NCI-H2196 (cell line): Measurements from ENCODE around the gene ADCY1.

ENCODE experiments used
- DNase-seq: peaks from one replicate; lab custom pipeline; 2025; ENCODE audit not compliant: unreplicated experiment; lab: John Stamatoyannopoulos, UW

ADCY1 gene

DNA sequence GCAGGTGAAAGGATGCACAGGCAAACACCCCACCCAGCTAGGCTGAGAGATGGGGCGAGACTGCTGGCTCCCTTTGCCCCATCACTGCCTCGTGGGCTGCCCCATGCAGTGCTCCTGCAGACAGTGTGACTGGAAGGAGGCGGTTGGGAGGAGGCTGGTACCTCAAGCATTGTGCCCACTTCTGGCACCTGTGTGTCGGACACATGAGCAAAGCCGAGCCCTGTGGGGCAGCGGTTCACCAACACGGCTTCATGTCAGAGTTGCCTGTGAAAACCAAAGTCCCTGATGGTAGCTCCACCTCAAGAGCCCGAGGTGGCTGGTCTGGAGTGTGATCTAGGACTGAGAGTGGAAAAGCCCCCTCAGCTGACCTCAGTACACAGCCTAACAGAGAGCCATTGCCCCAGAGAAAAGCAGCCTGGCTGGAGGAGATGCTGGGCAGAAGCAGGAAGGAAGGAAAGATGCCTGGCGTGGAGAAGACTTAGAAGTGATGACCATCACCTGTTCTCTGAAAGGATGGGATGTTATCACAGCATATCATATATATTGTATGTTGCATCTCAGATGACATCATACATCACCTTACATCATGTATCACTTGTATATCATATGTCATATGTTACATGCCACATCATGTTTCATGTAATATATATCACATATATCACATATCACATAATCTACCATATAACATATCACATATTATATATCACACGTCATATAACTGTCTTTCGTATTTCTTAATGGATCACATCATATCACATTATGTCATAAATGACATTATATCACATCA is 75.6 kb downstream of the ADCY1 start:
- no peak for DNase-seq

DNA sequence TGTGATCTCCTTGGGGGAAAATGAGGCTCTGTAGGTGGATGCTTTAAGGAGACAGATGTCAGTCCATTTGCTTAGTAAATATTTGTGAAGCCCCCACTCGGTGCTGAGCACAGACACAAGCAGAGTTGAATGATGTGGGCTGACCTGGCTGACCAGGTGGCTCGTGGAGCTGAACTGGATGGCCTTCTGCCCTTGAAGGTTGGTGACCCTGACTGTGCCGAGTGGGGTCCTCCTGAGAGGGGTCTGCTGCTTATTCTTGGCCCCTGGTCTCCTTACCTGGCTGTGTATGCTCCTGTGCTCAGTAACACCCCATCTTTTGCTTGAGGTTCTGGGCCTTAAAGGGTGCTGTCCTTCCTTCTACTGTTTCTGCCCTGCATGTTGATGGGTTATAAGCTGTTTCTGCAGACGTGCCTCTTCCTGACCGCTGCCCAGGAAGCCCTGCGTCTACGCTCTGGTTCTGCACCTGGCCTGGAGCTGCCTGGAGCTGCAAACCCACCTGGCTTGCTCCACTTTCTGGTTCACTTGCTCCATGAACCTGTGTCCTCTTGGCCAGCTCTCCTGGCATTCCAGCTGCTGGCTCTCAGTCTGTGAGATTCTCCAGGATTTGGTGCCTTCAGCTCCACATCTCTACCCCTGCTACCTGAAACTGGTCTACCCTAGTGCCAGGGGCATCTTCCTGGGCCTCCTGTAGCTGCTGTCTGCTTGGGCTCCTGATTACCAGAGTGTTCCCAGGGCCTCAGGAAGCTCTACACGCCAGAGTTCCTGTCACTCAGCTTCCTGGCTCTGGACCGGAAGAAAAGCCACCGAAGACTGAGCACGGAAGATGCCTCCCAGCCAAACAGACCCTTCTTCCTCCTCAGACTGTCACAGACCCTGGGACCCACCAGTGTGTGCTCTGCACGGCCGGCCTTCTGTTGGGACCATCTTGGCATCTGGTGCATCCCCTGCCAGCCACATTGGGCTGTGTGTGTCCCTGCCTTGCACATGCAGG is 76.5 kb downstream of the ADCY1 start:
- DNase-seq = no peak

DNA sequence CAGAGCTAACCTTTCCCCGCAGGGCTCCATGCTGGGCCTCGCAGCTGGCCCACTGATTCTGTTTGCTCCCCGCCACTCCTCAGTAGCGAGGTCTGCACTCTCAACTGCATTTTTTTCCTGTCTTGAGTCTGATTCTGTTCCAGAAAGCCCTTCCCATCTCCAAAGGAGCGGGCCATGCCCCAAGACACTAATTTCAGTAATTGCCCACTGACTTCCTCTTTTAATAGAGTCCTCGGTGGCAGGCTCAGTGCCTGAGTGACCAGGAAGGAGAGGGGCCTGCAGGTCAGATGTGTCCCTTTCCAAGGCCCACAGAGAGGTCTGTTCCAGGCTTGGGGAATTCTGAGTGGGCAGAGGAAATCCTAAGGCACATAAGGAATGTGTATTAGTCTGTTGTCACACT is 77.4 kb downstream of the ADCY1 start:
- DNase-seq = no peak

DNA sequence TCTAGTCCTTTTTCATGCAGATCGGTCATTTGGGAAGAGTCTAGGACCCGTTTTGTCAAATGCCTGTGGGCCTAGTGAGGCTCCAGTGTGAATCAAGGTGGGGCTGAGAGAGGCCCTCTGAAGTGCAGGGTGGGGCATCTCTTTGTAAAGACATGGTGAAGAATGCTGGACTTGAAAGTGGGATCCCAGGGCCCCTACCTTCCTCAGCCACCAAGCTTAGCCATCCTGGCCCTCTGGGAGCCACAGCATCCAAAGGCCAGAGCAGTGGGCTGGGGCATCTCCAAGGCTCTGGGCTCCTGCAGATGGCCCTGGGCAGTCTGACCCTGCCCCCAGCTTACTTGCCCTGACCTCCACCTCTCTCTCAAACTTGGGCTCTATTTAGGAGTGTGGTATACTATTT is 78.5 kb downstream of the ADCY1 start:
- DNase-seq = no peak

DNA sequence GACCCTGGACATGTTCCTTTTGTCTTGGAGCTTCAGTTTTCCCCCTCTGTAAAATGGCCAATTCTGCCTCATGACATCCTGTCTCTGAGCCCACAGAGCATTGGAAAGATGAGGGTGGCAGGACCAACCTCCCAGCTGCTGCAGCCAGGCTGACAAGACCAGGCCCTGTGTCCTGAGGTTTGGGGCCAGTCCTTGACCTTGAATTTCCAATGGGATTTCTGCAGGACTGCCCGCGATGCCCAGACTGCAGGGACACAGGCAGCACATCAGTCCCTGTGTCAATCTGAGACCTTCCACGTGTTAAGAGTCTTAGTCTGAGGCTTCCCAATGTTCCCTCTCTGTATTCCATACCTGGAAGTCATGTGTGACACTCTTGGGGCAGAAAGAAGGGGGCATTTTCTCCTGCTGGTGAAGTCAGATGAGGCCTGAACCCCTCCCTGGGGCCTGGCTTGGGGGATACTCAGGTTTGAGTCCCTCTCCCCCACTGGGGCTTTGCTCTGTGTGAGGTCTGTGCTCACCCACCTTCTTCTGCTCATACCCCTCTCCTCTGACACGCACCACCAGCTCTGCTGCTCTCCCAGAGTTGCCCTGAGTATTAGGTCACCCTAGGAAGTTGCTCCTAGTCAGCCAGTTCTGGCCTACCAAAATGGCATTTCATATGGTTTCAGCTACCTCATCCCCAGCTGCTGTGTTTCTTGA is 79.2 kb downstream of the ADCY1 start:
- DNase-seq = no peak

DNA sequence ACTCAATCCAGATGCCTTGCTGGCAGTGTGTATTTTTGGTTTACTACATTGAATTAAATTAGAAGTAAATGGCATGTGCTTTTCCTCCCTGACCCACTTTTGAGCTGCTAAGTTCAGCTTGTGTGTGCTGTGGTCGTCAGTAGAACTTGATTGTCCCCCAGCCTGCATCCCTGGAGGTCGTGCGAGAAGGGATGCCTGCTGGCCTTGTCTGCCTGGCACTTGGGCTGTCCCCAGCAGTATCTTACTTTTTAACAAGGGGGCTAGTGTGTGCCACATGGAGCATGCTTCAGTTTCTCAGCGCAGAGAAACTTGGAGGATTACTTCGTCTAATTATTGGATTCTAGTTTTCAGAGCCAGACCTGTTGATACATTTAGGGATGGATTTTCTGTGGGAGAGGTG is 80.2 kb downstream of the ADCY1 start:
- DNase-seq = no peak

DNA sequence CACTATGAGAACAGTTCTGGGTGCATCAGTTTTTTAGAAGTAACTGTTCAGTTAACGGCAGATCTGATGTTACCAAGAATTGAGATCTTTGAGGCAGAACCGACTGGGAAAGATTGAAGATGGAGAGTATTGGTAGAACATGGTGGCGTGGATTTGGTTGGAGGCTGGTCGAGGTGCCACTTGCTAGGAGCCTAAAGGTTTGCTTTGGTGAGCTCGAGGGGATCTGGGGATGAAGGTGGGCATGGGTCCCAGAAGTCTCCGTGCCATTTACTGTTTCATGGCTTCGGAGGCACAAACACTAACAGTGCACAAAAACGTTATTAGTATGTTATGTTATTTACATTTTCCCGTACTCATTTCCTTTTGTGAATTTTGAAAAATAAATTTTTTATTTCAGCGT is 81.4 kb downstream of the ADCY1 start:
- DNase-seq = no peak

DNA sequence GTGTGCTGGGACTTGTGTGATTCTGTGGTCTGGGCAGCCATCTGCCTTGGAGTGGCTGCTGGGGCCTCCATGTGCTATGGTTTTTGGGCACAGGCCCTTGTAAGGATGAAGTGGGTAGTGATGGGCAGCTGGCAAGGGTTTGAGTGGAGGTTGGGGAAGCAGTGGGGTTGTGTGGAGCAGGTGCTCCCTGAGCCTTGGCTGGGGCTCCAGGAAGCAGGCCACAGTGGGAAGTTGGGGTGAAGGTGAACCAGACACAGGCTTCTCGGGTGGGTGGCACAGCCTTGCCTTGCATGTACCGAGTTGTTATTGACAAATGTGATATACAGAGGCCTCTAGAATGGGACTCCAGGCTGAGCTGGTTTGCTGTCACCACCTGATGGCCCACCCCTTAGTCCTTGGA is 82.3 kb downstream of the ADCY1 start:
- no peak for DNase-seq

DNA sequence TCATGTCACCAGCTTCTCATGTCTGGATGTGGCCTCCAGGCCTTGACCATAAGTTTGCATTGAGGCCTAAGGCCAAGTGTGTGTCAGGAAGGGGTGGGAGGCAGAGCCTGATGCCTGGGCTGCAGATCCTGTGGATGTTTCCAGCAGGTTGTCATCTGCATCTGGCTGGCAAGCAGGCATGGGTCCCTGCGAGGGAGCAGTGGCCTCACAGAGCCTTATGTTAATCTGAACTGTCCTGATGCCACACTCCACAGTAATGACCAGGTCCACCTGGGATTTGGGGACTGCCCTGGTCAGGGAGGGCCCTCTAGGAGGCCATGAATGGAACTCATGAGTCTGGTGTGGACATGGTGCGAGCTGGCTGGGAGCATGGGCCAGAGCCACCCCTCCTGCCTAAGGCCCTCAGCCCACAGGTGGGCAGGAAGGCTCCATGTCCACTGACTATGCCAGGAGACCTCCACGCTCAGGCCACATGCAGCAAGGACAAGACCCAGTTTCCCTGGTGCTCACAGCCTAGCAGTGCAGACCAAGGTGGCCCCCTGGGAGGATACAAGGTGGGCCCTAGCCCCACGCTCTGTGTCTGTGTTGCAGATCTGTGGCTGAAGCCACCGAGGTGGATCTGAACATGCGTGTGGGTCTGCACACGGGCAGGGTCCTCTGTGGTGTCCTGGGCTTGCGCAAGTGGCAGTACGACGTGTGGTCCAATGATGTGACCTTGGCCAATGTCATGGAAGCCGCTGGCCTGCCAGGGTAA is 83.1 kb downstream of the ADCY1 start:
- no peak for DNase-seq

DNA sequence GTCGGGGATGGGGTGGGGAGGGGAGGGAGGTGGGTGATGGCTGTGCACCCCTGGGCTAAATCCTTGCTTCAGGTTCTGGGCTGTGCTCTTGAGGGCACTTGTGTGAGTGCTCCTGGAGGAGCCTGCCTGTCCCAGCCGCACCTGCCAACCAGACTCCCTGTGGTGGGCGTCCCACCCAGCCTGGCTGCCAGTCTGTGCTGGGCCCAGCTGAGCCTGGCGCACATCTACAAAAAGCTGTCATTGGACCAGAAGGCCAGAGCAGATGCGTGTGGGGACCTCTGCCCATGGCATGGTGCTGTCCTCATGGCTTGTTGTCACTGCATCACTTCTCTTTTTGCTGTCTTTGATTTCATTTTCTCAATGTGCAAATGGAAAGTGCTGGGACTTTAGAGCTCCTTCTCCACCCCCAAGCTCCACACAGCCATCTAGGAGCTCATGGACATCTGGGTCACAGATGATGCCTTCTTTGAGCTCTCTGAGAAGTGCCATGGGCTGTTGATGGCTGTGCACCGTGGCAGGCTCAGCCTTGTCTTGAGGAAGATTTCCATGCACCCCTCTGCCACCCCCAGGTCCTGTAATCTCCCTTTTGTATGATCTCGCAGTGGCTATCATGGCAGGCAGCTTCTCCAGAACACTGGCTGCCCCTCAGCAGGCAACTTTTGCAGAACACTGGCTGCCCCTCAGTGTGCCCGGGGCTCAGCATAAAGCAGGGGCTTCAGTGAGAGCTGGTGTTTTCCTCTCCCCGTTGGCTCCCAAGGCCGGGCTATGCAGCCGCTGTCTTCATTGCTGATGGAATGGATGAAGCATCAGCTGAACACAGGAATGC is 83.9 kb downstream of the ADCY1 start:
- no peak for DNase-seq

DNA sequence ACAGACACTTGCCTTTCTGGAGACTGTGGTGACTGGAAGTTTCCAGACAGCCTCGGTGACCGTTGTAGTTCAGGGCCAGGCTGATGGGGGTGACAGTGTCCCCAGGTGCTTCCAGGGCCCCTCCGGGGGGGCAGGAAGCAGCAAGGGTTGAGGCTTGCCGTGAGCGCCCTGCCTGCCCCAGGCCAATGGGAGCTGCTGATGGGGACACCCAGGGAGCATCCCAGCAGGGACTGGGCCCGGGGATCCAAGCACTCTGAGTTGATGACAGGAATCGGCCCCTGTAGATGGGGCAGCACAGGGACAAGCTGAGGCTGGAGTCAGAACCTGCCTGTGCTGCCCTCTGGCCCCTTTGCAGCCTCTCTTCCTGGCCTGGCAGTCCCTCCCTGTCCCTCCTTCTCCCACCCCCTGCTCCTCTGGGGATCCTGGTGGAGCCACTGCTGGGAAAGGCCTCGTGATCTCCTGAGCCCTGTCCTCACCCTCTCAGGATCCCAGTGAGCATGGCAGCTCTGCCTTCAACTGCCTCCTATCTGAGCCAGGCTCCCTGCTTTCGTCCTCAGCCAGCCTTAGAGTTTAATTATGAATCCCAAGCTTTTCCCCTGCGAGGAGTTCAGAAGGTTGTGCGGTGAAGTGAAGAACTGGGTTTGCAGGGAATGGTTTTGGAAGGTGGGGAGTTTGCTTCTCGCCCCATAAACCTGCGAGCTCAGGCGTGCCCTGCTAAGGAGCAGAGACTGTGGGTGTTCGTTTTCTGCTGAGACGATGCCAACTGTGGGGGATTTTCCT is 84.7 kb downstream of the ADCY1 start:
- DNase-seq = no peak

DNA sequence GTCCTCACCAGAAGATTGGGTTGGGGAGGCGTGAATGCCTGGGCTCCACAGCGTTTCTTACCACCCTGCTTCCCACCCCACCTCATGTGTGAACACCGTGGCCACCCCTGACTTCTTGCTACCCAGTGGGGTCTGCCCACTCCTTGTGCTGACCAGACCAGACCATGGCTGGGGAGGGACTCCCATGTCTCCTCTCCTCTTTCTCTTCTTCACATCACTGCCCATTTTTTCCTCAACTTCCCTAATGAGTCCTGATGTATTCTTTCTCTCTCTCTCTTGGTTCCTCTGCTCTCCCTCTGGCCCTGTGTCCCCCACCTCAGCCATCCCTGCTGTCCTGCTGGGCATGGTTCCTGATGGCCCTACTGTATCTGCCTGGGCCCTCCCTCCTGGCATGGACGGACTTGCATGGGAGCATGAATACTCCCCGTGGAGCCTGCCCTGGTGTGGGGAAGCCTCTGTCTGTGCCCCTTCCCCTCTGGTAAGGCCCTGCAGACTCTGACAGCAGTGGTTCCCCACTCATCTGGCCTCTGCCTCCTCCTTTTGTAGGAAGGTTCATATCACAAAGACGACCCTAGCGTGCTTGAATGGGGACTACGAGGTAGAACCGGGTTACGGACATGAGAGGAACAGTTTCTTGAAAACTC is 85.5 kb downstream of the ADCY1 start:
- DNase-seq = no peak

DNA sequence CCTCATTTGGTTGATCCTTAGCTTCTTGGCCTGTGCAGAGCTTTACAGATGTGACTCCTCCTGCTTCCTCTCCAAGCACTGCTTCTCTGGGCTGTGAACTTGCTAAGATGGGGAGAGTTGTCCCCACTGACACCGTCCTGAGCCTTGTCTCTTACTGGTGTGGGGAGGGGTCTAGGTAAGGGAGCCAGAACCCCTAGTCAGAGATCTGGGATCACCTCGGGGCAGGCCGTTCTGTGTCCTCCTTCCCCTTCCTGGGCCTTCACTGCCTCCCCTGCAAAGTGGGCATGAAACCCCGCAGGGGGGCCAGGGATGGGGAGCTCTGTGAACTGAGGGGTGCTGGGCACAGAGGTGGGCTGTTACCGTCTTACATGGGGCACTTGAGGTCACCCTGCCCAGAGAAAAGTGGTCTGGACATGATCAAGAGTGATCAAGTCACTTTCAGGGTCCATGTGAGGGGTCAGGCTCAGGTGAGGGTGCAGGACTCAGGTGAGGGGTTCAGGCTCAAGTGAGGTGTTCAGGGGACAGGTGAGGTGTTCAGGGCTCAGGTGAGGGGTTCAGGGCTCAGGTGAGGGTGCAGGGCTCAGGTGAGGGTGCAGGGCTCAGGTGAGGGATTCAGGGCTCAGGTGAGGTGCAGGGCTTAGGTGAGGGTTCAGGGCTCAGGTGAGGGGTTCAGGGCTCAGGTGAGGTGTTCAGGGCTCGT is 86.2 kb downstream of the ADCY1 start:
- no peak for DNase-seq

DNA sequence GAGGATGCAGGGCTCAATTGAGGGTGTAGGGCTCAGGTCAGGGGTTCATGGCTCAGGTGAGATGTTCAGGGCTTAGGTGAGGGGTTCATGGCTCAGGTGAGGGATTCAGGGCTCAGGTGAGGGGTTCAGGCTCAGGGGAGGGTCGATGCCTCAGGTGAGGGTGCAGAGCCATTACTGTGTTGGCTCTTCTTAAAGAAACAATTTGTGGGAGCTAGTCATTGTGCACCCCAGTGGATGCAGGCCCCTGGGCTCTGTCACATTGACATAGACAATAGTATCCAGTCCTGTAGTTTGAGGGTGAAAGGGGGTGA is 86.7 kb downstream of the ADCY1 start:
- no peak for DNase-seq

DNA sequence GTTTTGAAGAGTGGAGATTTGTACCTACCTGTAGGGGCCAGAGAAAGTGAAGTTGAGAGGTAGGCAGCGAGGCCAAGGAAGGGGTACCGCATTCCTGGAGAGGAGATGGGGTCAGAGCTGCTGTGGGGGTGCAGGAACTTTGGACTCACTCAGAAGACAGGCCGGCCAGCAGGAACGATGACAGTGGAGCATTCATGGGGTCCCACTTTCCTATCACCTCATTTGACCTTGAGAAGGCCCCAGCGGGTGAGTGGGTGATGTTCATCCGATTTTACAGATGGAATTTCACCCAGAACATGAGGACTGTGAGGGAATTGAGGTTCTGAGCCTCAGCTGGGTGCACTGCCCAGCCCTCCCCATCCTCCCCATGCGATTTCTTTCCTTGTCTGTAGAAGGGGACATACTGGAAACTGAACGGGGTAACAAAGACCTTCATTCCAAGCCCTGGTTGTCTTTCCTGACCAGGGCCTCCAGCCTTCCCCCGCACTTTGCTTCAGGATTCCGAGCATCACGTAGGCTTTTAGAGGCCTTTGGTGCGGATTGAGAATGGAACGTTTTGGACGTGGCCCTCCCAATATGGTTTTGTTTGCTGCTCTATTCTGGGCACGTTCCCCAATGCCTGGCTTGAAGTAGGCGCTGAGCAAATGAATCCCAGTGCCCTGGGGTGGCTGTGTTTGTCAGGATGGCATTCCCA is 87.3 kb downstream of the ADCY1 start:
- DNase-seq = no peak

DNA sequence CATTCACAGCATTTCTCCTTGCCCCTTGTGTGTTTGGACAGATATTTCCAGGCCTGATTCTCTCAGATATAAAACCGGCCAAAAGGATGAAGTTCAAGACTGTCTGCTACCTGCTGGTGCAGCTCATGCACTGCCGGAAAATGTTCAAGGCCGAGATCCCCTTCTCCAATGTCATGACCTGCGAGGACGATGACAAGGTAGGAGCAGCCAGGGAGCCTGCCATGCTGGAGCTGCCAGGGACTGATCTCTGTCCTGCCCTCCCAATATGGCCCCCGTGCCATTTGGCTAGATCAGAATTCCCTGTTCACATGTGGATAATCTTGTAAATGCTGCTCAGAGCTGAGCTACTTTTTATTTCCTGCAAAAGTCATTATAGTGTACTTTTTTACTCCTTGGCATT is 87.8 kb downstream of the ADCY1 start:
- no peak for DNase-seq

DNA sequence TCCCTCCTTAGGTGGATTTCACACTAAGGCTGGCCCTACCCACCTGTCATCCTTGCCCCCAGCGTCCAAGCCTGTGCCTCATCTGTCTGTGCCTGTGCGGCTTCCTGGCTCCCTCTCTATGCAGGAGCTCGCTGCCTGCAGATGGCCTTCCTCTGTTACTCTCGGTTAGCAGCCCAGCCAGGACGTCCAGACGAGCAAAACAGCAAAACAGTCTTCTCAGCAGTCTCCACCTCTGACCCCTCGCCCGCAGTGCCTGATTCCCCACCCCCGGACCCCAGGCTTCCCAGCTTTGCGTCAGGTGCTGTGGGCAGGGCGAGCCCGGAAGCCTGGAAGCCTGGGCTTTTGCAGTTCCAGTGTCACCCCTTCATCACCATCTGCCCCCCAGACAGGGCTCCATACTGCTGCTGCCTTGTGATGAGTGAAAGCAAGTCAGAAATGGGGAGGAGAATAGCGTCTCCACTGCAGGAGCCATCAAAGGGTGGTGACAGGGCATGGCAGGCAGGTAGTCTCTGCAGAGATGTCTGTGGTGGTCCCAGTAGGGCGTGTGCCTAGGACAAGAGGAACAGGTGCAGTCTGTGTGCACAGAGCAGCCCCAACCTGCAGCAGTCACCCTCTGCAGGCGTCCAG is 88.5 kb downstream of the ADCY1 start:
- DNase-seq = no peak
